Spinal cord (tissue), 10 donors: ENCODE data around the gene KDM6B. TPM values are rescaled to one million over a fixed set of nuclear protein-coding genes. Genes with fewer than 3 reads are reported as not detected.

Experiments used
- DNase-seq, 6 donors: peaks; one replicate each; pipeline versions ENCODE4 v3.0.0 to v3.0.0-alpha.2; 2013 to 2015; ENCODE audit warnings: low spot score in 6 of 6, low read depth in 4 of 6
- H3K27ac ChIP-seq: one replicate; pipeline ENCODE4 v1.5.1; 2013; ENCODE audit warnings: low read depth, low read length, control low read depth
- H3K27me3 ChIP-seq: one replicate; pipeline ENCODE4 v1.6.1; 2013; ENCODE audit warnings: low read length; ENCODE audit not compliant: control insufficient read depth, insufficient read depth
- H3K36me3 ChIP-seq: one replicate; pipeline ENCODE4 v1.6.1; 2013; ENCODE audit warnings: low read length; ENCODE audit not compliant: control insufficient read depth, insufficient read depth
- H3K4me1 ChIP-seq: one replicate; pipeline ENCODE4 v1.6.1; 2013; ENCODE audit warnings: low read length; ENCODE audit not compliant: control insufficient read depth, insufficient read depth
- H3K4me3 ChIP-seq: one replicate; pipeline ENCODE4 v1.5.1; 2013; ENCODE audit warnings: low read depth, low read length, control low read depth
- H3K9me3 ChIP-seq: one replicate; pipeline ENCODE4 v1.6.1; 2013; ENCODE audit warnings: low read length; ENCODE audit not compliant: control insufficient read depth, insufficient read depth
- WGBS: methylation state at CpG from one replicate; pipeline ENCODE4 v1.1.5; 2013; ENCODE audit warnings: missing lambda C conversion rate; ENCODE audit not compliant: insufficient coverage; 5-methylcytosine and 5-hydroxymethylcytosine counted together
- polyA plus RNA-seq, 2 donors: library from polyadenylated mRNA; unstranded; fragments of 120-200 nt; gene quantifications; one replicate each; pipeline ENCODE4 v1.2.1, GENCODE V29; 2013; ENCODE audit not compliant: insufficient read length in 2 of 2
- total RNA-seq, 2 donors: library from RNA; depleted of rRNA in 1 of 2; stranded (reverse); fragments of 120-200 nt in 1 of 2; fragments of >200 nt in 1 of 2; gene quantifications; one replicate each; pipeline versions ENCODE4 v1.2.3 to v1.2.4, GENCODE V29; 2013 to 2014
- donor health status: healthy.

Gene KDM6B
- total and polyA plus RNA-seq, 4 donors, result 9.6 to 34.0 (median 20.5) TPM

DNA sequence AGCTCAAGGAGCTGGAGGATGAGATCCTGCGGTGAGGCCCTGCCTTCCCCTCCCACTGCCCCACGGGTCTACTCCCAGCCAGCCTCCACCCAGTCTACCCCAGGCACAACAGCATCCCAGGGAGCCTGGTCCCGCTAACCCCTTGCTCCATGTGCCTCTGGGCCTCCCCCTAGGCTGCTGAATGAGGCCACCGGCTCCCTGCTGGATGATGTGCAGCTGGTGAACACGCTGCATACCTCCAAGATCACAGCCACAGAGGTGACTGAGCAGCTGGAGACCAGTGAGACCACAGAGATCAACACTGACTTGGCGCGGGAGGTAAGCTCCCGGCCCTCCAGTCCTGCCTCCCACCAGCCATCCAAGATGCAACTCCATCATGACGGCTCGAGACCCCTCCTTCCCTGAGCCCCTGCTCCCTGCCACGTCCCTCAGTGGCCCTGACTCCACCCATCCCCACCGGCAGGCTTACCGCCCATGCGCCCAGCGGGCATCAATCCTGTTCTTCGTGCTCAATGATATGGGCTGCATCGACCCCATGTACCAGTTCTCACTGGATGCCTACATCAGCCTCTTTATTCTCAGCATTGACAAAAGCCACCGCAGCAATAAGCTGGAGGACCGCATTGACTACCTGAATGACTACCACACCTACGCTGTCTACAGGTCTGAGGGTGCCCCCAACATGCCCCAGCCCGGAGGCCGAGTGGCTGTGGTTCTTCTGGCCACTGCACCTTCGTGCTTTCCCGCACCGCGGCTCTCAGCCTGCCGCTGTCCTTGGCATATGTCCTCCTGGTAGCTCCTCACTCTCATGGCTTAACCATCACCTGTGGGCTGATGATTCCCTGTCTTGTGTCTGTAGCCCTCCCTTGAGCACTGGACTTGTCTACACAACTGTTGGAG is 15.0 kb upstream of the KDM6B start:
- Histone ChIP-seq H3K4me3 (no peak overlapping the region), H3K9me3 (no peaks in the 10 kb centered on the region), H3K4me1 (no peaks in the 10 kb centered on the region), H3K27ac (no peak overlapping the region), H3K36me3 (peaks cover 4% of the 10 kb centered on the region), H3K27me3 (no peaks in the 10 kb centered on the region)
- 81% methylated on average over 27 of the region's 27 CpGs for WGBS
- DNase-seq, result no peak

DNA sequence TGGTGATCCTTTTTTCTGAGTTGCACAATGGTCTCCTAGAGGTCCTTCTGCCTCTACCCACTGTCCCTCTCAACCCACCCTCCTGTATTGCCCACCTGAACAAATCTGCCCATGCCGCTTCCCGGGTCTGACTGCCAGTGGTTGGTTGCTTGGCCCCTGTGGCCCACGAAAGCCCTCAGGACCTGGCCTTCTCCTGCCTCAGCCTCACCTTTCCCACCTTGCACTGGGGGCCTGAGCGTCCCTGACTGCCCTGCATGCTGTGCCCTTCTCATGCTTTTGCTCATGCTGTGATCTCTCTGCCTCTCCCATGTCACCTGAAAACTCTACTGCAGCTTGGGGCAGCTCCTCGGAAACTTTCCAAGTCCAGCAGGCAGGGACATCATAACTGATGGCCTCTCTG is 13.8 kb upstream of the KDM6B start:
- no peaks in the 10 kb centered on the region for H3K27me3 ChIP-seq
- H3K4me3 ChIP-seq, result no peak overlapping the region
- H3K9me3 ChIP-seq, result no peaks in the 10 kb centered on the region
- H3K4me1 ChIP-seq, result no peaks in the 10 kb centered on the region
- DNase-seq, result no peak
- WGBS, result 75% methylated on average over 5 of the region's 5 CpGs
- H3K27ac ChIP-seq, result no peak overlapping the region
- H3K36me3 ChIP-seq, result peaks cover 6% of the 10 kb centered on the region

DNA sequence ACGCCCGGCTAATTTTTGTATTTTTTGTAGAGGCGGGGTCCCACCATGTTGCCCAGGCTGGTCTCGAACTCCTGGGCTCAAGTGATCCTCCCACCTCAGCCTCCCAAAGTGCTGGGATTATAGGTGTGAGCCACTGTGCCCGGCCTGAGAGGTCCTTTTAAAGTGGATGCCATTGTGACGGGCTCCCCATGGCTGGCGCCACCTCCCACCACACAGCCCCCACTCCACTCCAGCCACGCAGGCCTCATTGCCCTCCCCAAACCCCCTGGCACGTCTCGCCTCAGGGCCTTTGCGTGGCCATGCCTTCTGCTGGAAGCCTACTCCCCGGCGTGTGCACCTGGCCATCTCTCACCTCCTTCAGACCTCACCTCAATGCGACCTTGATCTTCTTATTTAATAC is 11.9 kb upstream of the KDM6B start:
- H3K27ac ChIP-seq, result no peak overlapping the region
- no peaks in the 10 kb centered on the region for H3K9me3 ChIP-seq
- no peak overlapping the region for H3K4me3 ChIP-seq
- peaks cover 6% of the 10 kb centered on the region for H3K36me3 ChIP-seq
- no peaks in the 10 kb centered on the region for H3K4me1 ChIP-seq
- WGBS, result 70% methylated on average over 11 of the region's 14 CpGs
- H3K27me3 ChIP-seq, result no peaks in the 10 kb centered on the region
- no peak for DNase-seq

DNA sequence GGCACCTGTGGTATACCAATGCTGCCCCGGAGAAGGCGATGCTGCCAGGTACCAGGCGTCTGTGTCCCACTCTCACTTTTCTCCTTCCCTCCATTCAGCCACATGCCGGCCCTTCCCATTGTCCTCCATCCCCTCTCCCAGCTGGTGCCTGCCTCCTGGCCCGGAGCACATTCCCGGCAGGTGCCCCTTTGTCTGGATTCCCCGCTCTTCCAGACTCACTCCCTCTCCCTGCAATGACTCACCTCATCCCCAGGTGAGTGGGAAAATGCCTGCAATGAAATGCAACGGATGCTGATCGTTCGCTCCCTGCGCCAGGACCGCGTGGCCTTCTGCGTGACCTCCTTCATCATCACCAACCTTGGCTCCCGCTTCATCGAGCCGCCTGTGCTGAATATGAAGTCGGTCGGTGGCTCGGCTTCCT is 10.4 kb upstream of the KDM6B start:
- Histone ChIP-seq H3K27me3 (no peaks in the 10 kb centered on the region), H3K36me3 (peaks cover 5% of the 10 kb centered on the region), H3K27ac (no peak overlapping the region), H3K4me3 (no peak overlapping the region), H3K9me3 (no peaks in the 10 kb centered on the region), H3K4me1 (no peaks in the 10 kb centered on the region)
- DNase-seq, result no peak
- WGBS, result 76% methylated on average over 20 of the region's 20 CpGs

DNA sequence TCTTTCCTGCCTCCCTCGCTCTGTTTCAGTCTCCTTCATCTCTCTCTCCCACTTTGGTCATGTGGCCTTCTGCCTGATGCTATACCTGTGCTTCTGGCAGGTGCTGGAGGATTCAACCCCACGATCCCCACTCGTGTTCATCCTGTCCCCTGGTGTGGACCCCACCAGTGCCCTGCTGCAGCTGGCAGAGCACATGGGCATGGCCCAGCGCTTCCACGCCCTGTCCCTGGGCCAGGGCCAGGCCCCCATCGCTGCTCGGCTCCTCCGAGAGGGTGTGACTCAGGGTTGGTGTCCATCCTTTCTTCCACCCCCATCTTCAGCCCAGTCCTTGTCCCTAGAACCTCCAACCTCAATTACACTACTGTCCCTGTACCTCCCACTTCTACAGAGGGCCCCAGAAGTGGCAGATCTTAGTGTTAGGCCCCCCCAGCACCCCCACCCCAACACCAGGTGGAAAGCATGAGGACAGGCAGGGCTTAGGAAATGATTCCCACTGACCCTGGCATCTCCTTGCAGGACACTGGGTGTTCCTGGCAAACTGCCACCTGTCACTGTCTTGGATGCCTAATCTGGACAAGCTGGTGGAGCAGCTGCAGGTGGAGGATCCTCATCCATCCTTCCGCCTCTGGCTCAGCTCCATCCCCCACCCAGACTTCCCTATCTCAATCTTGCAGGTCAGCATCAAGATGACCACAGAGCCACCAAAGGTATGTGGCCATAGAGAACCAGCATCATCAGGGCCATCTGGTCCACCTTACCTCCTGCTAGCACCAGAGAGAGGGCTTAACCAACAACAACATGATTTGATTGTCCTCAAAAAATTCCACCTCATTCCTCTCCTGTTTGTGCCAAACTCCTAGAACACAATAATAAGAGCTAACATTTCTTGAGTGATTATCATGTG is 9.7 kb upstream of the KDM6B start:
- Histone ChIP-seq H3K4me1 (no peaks in the 10 kb centered on the region), H3K27me3 (no peaks in the 10 kb centered on the region), H3K9me3 (no peaks in the 10 kb centered on the region), H3K27ac (no peak overlapping the region), H3K36me3 (peaks cover 3% of the 10 kb centered on the region), H3K4me3 (no peak overlapping the region)
- DNase-seq, result no peak
- 82% methylated on average over 9 of the region's 9 CpGs for WGBS

DNA sequence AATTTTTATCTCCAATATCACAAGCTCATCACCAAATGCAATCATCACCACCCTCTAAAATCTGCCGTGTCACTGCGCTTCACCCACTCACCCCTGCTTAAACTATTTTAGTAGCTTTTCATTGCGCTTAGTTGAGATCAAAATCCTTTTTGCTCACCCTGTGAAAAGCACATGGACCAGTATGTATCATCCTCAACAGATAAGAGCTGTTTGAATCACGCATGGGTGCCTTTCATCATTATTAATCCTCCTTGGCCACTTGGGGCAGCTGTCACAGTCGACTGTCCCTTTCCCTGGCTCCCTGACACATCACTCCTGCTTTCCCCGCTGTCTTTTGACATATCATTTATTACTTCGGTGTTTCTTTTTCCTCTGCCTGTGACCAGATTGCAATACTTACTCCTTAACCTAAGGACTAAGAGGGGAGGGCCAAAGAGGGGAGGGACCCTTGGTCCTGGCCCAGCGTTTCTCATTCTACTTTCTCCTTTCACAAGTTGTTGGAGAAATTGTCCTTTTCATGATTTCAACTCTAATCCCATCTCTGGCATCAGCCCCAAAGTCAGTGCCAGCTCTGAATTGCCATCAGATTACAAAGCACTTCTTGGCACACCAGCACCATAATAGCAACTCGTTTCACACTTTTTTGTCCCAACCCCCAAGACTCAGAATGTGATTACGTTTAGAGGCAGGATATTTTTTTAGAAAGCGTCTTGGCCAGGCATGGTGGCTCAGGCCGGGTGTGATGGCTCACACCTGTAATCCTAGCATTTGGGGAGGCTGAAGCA is 8.6 kb upstream of the KDM6B start:
- peak in 2 of 6 donors; percentile 55 to 63 for DNase-seq
- H3K4me3 ChIP-seq, result no peak overlapping the region
- 44% methylated on average over 8 of the region's 12 CpGs for WGBS
- H3K9me3 ChIP-seq, result no peaks in the 10 kb centered on the region
- H3K4me1 ChIP-seq, result no peaks in the 10 kb centered on the region
- H3K27me3 ChIP-seq, result no peaks in the 10 kb centered on the region
- no peak overlapping the region for H3K27ac ChIP-seq
- peaks cover 3% of the 10 kb centered on the region for H3K36me3 ChIP-seq

DNA sequence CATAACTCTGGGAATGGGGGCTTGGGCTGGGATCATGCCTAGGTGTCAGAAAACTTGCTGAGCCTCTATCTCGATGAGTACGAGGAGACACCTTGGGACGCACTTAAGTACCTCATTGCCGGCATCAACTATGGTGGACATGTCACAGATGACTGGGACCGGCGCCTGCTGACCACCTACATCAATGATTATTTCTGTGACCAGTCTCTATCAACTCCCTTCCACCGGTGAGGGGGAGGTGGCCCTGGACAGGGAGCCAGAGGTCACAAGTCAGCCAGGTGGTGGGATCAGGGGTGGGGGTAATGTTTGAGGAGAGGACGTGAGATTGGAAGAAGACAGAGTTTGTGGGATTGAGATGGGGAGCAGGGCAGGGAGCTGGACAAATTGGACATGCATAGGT is 3.4 kb upstream of the KDM6B start:
- H3K4me3 ChIP-seq, result no peak overlapping the region
- no peak for DNase-seq
- WGBS, result 83% methylated on average over 5 of the region's 8 CpGs
- H3K36me3 ChIP-seq, result no peaks in the 10 kb centered on the region
- H3K4me1 ChIP-seq, result peaks cover 22% of the 10 kb centered on the region
- no peaks in the 10 kb centered on the region for H3K27me3 ChIP-seq
- no peaks in the 10 kb centered on the region for H3K9me3 ChIP-seq
- no peak overlapping the region for H3K27ac ChIP-seq

DNA sequence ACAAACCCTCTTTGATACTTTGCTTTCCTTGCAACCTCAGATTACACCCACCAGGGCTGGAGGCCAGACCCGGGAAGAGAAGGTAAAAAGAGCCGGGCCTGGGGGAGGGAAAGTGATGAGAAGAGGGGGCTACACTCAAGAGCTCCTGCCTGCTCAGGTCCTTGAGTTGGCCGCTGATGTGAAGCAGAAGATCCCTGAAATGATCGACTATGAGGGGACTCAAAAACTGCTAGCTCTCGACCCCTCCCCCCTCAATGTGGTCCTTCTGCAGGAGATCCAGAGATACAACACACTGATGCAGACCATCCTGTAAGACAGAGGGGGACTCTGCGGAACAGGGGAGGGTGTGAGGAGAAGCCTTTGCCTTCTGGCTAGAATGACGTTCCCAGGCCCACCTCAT is 2.8 kb upstream of the KDM6B start:
- H3K9me3 ChIP-seq, result no peaks in the 10 kb centered on the region
- H3K27ac ChIP-seq, result no peak overlapping the region
- 75% methylated on average over 2 of the region's 7 CpGs for WGBS
- H3K4me1 ChIP-seq, result peaks cover 27% of the 10 kb centered on the region
- H3K36me3 ChIP-seq, result no peaks in the 10 kb centered on the region
- DNase-seq, result no peak
- H3K4me3 ChIP-seq, result no peak overlapping the region
- no peaks in the 10 kb centered on the region for H3K27me3 ChIP-seq

DNA sequence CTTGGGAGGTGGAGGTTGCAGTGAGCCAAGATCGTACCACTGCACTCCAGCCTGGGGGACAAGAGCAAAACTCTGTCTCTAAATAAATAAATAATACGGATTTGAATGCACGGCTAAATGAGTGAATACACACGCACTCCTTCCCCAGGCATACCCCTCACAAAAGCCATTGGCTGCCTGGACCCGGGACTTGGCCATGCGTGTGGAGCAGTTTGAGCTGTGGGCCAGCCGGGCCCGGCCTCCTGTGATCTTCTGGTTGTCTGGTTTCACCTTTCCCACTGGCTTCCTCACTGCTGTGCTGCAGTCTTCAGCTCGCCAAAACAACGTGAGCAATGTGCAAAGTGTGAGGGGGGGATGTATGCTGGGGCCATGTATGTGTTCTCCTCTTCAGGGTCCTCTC is 1.6 kb upstream of the KDM6B start:
- 85% methylated on average over 4 of the region's 10 CpGs for WGBS
- DNase-seq, result no peak
- Histone ChIP-seq H3K36me3 (no peaks in the 10 kb centered on the region), H3K9me3 (no peaks in the 10 kb centered on the region), H3K27me3 (no peaks in the 10 kb centered on the region), H3K4me3 (no peak overlapping the region), H3K4me1 (peaks cover 37% of the 10 kb centered on the region), H3K27ac (no peak overlapping the region)
